OCI-LY7 (cell line): ENCODE results near the gene DNAJB9.

ENCODE experiments used
- CTCF ChIP-seq: fragments of 200-600 bp; sonication (generic); conservative IDR thresholded peaks from 2 replicates; pipeline ENCODE4 v1.5.1; 2014; ENCODE audit warnings: mild to moderate bottlenecking, antibody characterized with exemption, low read length, moderate library complexity, mixed read lengths
- EZH2phosphoT487 ChIP-seq: fragments of 200-600 bp; sonication (generic); IDR thresholded peaks from 2 replicates; pipeline ENCODE4 v1.6.1; 2018; ENCODE audit warnings: low read depth, borderline replicate concordance, mild to moderate bottlenecking, mixed run types, antibody characterized with exemption, low read length, moderate library complexity, mixed read lengths

DNA sequence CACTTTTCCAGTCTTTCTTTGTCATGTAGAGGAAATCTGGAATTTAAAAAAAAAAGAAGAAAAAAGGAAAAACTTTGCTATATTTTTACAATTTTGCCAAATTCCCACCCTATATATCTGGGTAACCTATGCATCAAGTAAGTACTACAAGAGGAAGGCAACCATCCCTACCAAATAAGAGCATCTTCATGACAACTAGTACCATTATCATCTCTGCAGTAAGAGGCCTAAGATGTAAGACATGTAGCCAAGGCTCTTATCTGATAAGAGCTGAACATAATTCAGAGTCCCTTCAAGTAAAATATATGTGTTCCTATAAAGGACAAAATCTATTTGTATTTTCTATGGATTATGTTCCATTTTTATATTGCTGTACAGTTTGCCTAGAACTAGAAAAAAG is 3.7 kb upstream of the DNAJB9 start:
- no peak for TF ChIP-seq CTCF
- no peak for TF ChIP-seq EZH2phosphoT487
